GM12878 (cell line): Measurements from ENCODE around the gene NUDT17.
"Not testable (repeated sequence)": the region's sequence is repeated elsewhere in the genome, so short reads cannot be mapped to it uniquely, and the experiment has no call there.

Source experiments
- BHLHE40 ChIP-seq, 2 experiments: fragments of 450-650 bp in 1 of 2; IDR thresholded peaks; 2 replicates each; pipeline ENCODE4 v1.6.1; 2011 to 2017; ENCODE audit warnings: low read depth in 2 of 2, borderline replicate concordance in 1 of 2, improper control_type of control experiment in 1 of 2, low read length in 1 of 2, mild to moderate bottlenecking in 1 of 2
- EP300 ChIP-seq, 2 experiments: fragments of 150-350 bp in 1 of 2; IDR thresholded peaks; 2 replicates each; pipeline ENCODE4 v1.6.1; 2011 to 2012; ENCODE audit warnings: low read depth in 2 of 2, low read length in 2 of 2, borderline replicate concordance in 1 of 2, improper control_type of control experiment in 1 of 2, inconsistent platforms in 1 of 2; ENCODE audit not compliant: control insufficient read depth in 1 of 2
- EZH2 ChIP-seq: IDR thresholded peaks from 2 replicates; pipeline ENCODE4 v1.6.1; 2012; ENCODE audit warnings: low read depth, mild to moderate bottlenecking, control low read depth, inconsistent platforms, low read length, borderline replicate concordance; ENCODE audit not compliant: control insufficient read depth
- MEF2A ChIP-seq: IDR thresholded peaks from 2 replicates; pipeline ENCODE4 v1.6.1; 2011; ENCODE audit warnings: low read depth, mild to moderate bottlenecking, low read length, moderate library complexity; ENCODE audit not compliant: insufficient read depth
- RBBP5 ChIP-seq: fragments of 200-600 bp; sonication (generic); conservative IDR thresholded peaks from 2 replicates; pipeline ENCODE4 v1.6.1; 2016
- TF ChIP-seq, protein P1 (sequence below), 3 experiments: IDR thresholded peaks in 2 of 3; conservative IDR thresholded peaks in 1 of 3; 2 replicates each; pipeline ENCODE4 v1.5.1; 2011; ENCODE audit warnings: low read depth in 3 of 3, low read length in 3 of 3, mild to moderate bottlenecking in 3 of 3, control low read depth in 2 of 3, moderate library complexity in 2 of 3, inconsistent platforms in 1 of 3, mixed read lengths in 1 of 3; ENCODE audit not compliant: control insufficient read depth in 2 of 3, insufficient read depth in 1 of 3; ENCODE audit errors: extremely low read depth in 1 of 3
- TF ChIP-seq, protein P2 (sequence below): IDR thresholded peaks from 2 replicates; pipeline ENCODE4 v1.6.1; 2012; ENCODE audit warnings: low read length, inconsistent platforms
- TF ChIP-seq, protein P3 (sequence below): IDR thresholded peaks from 2 replicates; pipeline ENCODE4 v1.6.1; 2012; ENCODE audit warnings: mild to moderate bottlenecking, low read depth, low read length
- TF ChIP-seq, protein P4 (sequence below): IDR thresholded peaks from 2 replicates; pipeline ENCODE4 v1.6.1; 2011; ENCODE audit warnings: low read depth, low read length, improper control_type of control experiment, borderline replicate concordance

DNA sequence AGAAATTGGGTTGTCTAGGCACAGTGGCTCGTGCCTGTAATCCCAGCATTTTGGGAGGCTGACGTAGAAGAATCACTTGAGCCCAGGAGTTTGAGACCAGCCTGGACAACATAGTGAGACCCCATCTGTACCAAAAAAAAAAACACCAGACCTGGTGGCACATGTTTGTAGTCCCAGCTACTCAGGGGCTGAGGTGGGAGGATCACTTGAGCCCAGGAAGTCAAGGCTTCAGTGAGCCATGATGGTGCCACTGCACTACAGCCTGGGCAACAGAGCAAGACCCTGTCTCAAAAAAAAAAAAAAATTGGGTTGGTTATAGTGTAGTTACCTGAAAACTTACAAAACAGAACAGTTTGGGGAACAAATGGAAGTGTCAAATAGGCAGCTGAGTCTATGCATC, 14.6 kb upstream of the NUDT17 start:
- TF ChIP-seq, protein P1, sequence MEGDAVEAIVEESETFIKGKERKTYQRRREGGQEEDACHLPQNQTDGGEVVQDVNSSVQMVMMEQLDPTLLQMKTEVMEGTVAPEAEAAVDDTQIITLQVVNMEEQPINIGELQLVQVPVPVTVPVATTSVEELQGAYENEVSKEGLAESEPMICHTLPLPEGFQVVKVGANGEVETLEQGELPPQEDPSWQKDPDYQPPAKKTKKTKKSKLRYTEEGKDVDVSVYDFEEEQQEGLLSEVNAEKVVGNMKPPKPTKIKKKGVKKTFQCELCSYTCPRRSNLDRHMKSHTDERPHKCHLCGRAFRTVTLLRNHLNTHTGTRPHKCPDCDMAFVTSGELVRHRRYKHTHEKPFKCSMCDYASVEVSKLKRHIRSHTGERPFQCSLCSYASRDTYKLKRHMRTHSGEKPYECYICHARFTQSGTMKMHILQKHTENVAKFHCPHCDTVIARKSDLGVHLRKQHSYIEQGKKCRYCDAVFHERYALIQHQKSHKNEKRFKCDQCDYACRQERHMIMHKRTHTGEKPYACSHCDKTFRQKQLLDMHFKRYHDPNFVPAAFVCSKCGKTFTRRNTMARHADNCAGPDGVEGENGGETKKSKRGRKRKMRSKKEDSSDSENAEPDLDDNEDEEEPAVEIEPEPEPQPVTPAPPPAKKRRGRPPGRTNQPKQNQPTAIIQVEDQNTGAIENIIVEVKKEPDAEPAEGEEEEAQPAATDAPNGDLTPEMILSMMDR (IDR thresholded peaks at IDR 0.05 in 2 of 3, conservative IDR thresholded peaks at IDR 0.05 in 1 of 3; ENCODE audit: control insufficient read depth in 2 of 3, extremely low read depth in 1 of 3, insufficient read depth in 1 of 3, low read depth in 3 of 3, low read length in 3 of 3): not testable (repeated sequence)
- not testable (repeated sequence) for TF ChIP-seq MEF2A; EZH2; BHLHE40 (IDR thresholded peaks at IDR 0.05; ENCODE audit: borderline replicate concordance in 1 of 2, low read depth in 2 of 2, low read length in 1 of 2); RBBP5; EP300 (IDR thresholded peaks at IDR 0.05; ENCODE audit: borderline replicate concordance in 1 of 2, control insufficient read depth in 1 of 2, low read depth in 2 of 2, low read length in 2 of 2)
- TF ChIP-seq, protein P2, sequence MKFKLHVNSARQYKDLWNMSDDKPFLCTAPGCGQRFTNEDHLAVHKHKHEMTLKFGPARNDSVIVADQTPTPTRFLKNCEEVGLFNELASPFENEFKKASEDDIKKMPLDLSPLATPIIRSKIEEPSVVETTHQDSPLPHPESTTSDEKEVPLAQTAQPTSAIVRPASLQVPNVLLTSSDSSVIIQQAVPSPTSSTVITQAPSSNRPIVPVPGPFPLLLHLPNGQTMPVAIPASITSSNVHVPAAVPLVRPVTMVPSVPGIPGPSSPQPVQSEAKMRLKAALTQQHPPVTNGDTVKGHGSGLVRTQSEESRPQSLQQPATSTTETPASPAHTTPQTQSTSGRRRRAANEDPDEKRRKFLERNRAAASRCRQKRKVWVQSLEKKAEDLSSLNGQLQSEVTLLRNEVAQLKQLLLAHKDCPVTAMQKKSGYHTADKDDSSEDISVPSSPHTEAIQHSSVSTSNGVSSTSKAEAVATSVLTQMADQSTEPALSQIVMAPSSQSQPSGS: not testable (repeated sequence)
- TF ChIP-seq, protein P3, sequence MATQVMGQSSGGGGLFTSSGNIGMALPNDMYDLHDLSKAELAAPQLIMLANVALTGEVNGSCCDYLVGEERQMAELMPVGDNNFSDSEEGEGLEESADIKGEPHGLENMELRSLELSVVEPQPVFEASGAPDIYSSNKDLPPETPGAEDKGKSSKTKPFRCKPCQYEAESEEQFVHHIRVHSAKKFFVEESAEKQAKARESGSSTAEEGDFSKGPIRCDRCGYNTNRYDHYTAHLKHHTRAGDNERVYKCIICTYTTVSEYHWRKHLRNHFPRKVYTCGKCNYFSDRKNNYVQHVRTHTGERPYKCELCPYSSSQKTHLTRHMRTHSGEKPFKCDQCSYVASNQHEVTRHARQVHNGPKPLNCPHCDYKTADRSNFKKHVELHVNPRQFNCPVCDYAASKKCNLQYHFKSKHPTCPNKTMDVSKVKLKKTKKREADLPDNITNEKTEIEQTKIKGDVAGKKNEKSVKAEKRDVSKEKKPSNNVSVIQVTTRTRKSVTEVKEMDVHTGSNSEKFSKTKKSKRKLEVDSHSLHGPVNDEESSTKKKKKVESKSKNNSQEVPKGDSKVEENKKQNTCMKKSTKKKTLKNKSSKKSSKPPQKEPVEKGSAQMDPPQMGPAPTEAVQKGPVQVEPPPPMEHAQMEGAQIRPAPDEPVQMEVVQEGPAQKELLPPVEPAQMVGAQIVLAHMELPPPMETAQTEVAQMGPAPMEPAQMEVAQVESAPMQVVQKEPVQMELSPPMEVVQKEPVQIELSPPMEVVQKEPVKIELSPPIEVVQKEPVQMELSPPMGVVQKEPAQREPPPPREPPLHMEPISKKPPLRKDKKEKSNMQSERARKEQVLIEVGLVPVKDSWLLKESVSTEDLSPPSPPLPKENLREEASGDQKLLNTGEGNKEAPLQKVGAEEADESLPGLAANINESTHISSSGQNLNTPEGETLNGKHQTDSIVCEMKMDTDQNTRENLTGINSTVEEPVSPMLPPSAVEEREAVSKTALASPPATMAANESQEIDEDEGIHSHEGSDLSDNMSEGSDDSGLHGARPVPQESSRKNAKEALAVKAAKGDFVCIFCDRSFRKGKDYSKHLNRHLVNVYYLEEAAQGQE: not testable (repeated sequence)
- TF ChIP-seq, protein P4, sequence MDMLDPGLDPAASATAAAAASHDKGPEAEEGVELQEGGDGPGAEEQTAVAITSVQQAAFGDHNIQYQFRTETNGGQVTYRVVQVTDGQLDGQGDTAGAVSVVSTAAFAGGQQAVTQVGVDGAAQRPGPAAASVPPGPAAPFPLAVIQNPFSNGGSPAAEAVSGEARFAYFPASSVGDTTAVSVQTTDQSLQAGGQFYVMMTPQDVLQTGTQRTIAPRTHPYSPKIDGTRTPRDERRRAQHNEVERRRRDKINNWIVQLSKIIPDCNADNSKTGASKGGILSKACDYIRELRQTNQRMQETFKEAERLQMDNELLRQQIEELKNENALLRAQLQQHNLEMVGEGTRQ: not testable (repeated sequence)
